ENCODE data around the gene BSDC1. TPM values are rescaled to one million over a fixed set of nuclear protein-coding genes. Genes with fewer than 3 reads are reported as not detected.
A peak's percentile ranks its signal among the peaks of the same experiment; 100 is the strongest.

BSDC1 gene
- total and polyA plus RNA-seq, 2 of the 13 experiments (the other 11 are each of a cell fraction or from before 2014, with no cell fraction given), result 40.3 to 64.2 TPM

GRCh38 chr1:32345289-32345827, 48.9 kb downstream of the BSDC1 start (continued):
- TF ChIP-seq LBX2 (CRISPR knock-in tag; IDR thresholded peaks at IDR 0.05; ENCODE audit: borderline replicate concordance) (no peak), ZNF142 (CRISPR knock-in tag; IDR thresholded peaks at IDR 0.05) (no peak), SRSF4 (IDR thresholded peaks at IDR 0.05; ENCODE audit: low read depth, low read length, poor library complexity, severe bottlenecking) (no peak), TEAD2 (CRISPR knock-in tag; IDR thresholded peaks at IDR 0.05) (no peak), THRA (CRISPR knock-in tag; IDR thresholded peaks at IDR 0.05; ENCODE audit: borderline replicate concordance) (0 out of 2 replicates have a peak, but pooled peaks have one; percentile 12), ZNF710 (CRISPR knock-in tag; IDR thresholded peaks at IDR 0.05; ENCODE audit: borderline replicate concordance) (peak; percentile 98), ZNF317 (CRISPR knock-in tag; IDR thresholded peaks at IDR 0.05) (peak; percentile 92), HNRNPLL (IDR thresholded peaks at IDR 0.05; ENCODE audit: low read depth, low read length, poor library complexity, severe bottlenecking) (no peak), ZNF761 (CRISPR knock-in tag; conservative IDR thresholded peaks at IDR 0.05) (no peak), NCOA5 (CRISPR knock-in tag; IDR thresholded peaks at IDR 0.05) (no peak), YEATS4 (CRISPR knock-in tag; IDR thresholded peaks at IDR 0.05; ENCODE audit: borderline replicate concordance) (peak; percentile 45; the same call in 1 of the 2 replicates), GMEB2 (CRISPR knock-in tag; IDR thresholded peaks at IDR 0.05; ENCODE audit: low read depth) (no peak), KLF6 (CRISPR knock-in tag; IDR thresholded peaks at IDR 0.05) (no peak), BCL3 (CRISPR knock-in tag; IDR thresholded peaks at IDR 0.05) (no peak), MAX (IDR thresholded peaks at IDR 0.05) (peak; percentile 67)

All from HepG2 (cell line).